Fibroblast of pulmonary artery (primary cell): ENCODE measurements around the gene NDUFAF3.

Experiments
- DNase-seq: peaks from one replicate; pipeline ENCODE4 v3.0.0-alpha.2; 2010; ENCODE audit warnings: low read depth
- H3K4me3 ChIP-seq: replicated peaks from 2 replicates; pipeline ENCODE4 v1.5.1; 2011; ENCODE audit warnings: low read depth, mild to moderate bottlenecking, control low read depth, low read length, moderate library complexity
- CTCF ChIP-seq: IDR thresholded peaks from 2 replicates; pipeline ENCODE4 v1.5.1; 2011; ENCODE audit warnings: mild to moderate bottlenecking, control low read depth, low read length, inconsistent platforms; ENCODE audit errors: missing control alignments

Gene NDUFAF3

DNA sequence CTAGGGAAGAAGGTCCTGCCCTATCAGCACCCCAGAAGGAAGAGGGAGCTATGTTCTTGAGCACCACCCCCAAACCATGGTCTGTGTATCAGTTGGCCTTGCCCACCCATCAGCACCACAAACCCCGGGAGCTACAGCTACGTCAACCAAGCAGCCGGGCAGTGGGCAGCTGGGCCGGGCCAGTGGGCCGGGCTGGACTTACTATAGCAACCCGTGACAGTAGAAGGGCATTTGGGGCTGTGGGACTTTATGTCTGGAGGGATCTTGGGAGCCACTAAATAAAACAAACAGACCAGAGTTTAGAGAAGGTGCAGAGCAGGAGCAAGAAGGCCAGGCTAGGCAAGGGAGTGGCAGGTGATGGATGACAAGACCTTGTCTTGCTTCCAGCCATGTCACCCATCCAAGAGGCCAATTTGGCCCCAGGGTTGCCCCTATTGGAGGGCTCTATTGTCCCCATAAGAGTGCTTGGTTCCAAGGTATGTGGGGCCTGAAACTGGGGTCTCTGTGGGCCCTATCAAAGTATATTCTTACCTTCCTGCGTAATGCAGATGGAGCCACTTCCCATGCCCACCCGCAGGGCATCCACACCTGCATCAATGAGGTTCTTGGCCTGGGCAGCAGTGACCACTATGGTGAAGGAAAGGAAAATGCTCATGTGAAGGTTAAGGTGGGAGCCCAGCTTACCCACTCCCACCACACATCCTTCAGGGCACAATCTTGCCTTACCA is 4.0 kb downstream of the NDUFAF3 start:
- no peak overlapping the region for H3K4me3 ChIP-seq
- no peak for DNase-seq
- TF ChIP-seq CTCF, result no peak

- no peak for DNase-seq
- no peak overlapping the region for H3K4me3 ChIP-seq
- TF ChIP-seq CTCF, result no peak
Observed at GRCh38 chr3:49026536-49026935, 4.6 kb downstream of the NDUFAF3 start.

- DNase-seq, result no peak
- no peak overlapping the region for H3K4me3 ChIP-seq
- TF ChIP-seq CTCF, result no peak
Observed at GRCh38 chr3:49027634-49028033, 5.7 kb downstream of the NDUFAF3 start.

- no peak for TF ChIP-seq CTCF
- no peak for DNase-seq
- peak overlapping the region; percentile 82 for H3K4me3 ChIP-seq
Observed at GRCh38 chr3:49028298-49028672, 6.4 kb downstream of the NDUFAF3 start.

- peak within 1 kb of the TSS; percentile 82 for H3K4me3 ChIP-seq
- TF ChIP-seq CTCF, result peak; percentile 1
- DNase-seq, result peak; percentile 94
Observed at GRCh38 chr3:49028673-49029562, 7.0 kb downstream of the NDUFAF3 start, which contains the start of gene IMPDH2. TSS of gene IMPDH2 (minus strand) at chr3:49029398. CDS start at chr3:49029350, 48 bp downstream.

DNA sequence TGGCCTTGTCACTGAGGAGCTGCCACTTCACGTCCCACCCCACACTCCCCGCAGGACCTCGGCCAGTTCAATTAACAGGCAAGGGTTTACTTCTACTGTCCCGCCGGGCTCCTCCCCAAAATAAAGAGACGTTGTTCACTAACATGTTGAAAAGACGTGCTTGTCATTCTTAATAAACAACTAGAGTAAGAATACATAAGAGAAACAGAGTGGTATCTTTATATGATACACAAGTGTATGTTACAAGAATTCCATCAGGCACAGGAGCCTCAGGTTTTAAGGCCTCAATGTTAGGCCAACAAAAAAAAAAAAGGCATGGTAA is 7.6 kb downstream of the NDUFAF3 start:
- no peak for TF ChIP-seq CTCF
- no peak for DNase-seq
- no peak overlapping the region for H3K4me3 ChIP-seq
